SHP77 treated with DMSO at 0.1 percent for 48 hours (cell line): ENCODE measurements around the gene ZNF507.
A peak's percentile ranks its signal among the peaks of the same experiment; 100 is the strongest.

Experiments
- DNase-seq: peaks from one replicate; lab custom pipeline; 2025; lab: John Stamatoyannopoulos, UW

The ZNF507 gene

DNA sequence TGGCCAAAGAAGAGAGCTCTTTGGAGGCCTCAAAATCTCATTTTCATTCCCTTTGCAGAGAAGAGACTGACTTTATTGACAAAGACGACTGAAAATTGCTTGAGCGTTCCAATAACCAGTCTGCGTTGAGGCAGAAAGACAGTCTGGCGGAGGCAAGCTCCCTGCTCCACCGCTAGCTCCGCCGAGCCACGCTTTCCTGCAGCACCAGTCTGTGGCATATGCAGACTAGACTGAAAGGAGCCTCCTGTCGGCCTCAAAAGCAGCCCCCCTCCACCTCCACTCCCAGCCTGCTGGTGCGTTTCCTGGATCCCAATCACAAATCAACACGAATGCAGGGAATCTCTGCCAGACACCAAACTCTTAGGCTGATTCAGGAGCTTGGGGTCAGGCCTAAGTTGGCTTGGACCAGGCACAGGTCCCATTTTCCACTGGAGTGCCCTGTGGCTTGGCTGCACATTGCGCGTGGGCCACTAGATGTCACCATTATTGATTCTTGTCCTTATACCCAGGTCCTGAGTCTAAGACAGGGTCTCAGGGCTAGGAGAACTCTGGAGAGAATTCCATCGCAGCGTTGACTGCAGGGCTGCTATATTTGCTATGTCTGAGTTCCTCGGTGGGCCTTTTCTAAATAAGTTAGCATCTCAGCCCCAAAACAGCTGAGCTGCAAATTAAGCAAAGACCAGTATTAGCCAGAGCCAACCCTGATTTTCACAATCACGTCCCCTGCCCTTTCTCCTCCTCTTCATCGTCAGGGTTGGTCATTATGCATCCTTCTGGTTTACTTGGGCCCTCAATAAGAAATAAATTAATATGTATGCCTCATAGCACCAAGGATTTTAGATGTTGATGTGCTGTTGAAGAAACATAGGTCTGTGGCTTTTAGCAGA lies 5.2 kb upstream of the ZNF507 start:
- DNase-seq, result peak; percentile 27

DNA sequence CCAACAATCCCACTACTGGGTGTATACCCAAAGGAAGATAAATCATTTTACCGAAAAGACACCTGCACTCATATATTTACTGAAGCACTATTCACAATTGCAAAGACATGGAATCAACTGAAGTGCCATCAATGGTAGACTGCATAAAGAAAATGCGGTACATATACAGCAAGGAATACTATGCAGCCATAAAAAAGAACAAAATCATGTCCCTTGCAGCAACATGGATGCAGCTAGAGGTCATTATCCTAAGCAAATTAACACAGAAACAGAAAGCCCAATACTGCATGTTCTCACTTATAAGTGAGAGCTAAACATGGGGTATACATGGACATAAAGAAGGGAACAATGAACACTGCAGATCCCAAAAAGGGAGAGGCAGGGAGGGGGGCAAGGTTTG lies 2.7 kb upstream of the ZNF507 start:
- no peak for DNase-seq

DNA sequence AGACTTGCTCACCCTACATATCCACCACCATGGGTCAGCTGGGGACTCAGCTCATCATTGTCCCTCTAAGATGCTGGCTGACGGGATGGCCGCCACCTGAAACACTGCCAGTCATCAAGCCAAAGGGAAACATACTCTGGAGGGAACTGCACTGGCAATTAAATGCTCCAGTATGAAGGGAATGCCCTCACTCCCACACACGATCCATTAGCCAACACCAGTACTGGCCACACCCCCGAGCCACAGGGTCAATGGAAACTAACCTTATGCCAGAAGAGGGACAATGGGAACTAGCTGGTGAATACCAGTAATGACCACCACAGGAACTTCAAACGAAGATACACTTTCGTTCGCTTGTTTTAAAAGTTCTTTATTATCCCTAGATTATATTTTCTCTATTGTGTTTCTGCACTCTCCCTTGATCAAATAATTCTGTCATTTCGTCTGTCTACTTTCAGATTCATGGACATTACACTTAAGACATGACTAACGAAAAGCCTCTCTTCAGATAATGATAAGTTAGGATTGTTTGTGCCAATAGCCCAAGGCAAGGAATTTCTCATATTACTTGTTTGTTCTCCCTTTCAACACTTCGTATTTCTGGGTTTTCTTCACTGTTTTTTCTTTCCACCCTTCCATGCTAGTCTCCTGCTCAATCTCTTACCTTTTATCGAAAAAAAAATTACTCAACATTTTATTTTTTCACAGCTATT lies 1.7 kb upstream of the ZNF507 start:
- no peak for DNase-seq

DNA sequence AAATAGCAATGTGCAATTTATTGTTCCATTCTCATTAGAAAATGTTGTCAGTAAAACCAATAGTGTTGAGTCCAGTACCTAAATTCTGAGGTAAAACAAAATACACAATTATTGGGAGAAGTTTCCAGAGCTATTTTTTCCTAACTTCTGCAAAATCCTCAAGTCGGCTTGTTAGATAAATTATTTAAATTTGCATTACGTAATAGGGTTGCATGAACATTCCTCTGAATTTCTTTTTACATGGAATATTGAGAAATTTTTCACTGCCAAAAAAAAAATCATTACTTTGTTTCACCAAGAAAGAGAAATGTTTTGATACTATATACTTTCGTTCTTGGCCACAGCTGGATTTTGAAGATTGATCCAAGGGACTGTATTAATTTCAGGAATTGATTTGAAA lies 1.5 kb downstream of the ZNF507 start:
- no peak for DNase-seq

DNA sequence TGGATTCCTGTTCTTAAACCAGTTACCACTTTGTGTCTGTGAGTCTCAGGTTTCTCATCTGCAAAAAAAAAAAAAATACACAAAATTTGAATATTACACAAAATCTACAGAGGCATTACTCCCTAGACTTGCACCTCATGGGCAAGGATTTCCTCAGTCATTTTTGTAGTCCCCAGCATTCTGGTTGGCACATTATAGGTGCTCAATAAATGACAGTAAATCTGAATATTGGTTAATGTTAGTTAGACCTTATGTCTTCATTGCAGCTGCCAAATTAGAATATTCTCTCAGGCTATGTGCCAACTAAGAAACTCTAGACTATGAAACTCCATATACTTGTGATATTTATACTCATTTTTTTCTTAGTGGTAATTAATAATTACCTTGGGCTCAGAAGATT lies 2.2 kb downstream of the ZNF507 start:
- DNase-seq, result no peak

DNA sequence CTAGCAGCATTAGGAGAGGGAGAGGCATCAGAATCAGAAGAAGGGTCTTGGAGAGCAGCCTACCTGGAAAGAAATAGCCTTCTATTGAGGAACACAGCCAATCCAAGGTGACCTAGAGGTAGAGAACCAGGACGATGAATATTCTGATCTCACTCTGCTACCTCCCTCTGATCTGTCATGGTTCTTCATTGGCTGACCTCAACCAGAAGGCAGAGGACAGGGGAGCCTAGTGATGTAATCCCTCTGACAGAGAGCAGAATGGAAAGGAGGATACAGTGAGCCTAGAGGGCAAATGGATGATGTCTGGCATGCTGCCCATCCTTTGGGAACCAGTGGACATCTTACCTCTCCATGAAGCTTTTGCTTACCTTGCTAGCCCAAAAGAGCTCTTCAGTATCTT lies 3.6 kb downstream of the ZNF507 start:
- DNase-seq, result no peak

DNA sequence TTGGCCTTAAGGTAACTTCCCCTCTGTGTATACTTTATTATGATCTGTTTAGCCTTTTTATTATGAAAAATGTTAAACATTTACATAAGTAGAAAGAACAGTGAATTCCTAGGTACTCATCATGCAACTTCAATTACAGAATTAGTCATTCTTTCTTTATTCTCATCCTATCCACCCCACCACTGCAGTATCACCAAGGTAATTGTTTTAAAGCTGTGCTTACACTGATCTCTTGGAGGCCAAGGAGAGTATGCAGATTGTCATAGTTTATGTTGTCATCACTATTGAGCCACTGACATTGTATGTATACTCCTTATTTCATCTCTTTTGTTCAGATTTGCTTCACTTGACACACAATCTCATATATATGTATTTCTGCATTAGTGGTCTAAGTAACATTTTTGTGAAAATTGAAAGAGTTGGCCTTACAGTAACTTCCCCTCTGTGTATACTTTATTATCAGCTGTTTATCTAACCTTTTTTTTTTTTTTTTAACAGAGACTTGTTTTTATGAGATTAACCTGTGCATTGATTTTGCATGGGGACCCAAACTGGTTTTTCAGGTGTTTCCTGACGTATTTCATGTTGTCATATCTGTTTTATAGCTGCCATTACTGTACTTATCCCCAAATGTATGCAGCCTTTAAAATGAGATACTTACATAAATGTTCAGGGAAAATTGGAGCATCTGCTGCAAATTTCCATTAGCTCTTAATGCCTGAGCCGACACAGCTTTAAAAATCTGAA lies 4.5 kb downstream of the ZNF507 start:
- no peak for DNase-seq

DNA sequence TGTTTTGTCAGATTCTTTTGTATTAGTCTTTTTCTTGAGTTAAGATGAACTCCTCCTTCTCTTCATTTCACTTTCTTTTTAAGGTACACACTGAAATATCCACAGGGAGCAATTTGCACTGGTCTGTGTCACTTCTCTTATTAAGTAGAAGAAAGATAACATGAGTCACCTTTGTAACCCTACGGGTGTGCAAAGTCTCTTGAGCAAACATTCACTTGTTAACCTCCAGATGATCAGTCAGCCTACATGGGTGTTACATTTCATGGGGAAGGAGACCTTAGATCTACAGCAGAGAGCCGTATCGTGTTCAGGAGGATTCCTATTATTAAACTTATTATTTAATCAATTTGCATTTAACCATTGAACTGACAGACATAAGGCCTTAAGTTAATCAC lies 5.1 kb downstream of the ZNF507 start:
- no peak for DNase-seq

DNA sequence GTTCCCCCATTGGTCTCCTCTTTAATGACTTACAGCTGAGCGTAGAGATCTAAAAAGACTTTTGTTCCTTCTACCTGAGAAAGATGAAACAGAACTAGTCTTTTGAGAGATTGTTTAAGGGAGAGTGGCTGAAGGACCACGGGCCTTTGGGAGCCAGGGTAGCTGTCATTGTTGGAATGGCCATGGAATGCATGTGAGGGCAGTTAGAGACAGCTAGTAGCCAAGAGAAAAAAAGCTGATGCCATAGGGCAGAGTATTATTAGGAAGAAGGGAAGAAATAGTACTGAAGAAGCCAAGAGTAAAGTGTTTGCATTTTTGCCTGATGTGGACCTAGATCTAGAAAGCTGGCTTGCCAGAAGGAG lies 5.6 kb downstream of the ZNF507 start:
- no peak for DNase-seq

DNA sequence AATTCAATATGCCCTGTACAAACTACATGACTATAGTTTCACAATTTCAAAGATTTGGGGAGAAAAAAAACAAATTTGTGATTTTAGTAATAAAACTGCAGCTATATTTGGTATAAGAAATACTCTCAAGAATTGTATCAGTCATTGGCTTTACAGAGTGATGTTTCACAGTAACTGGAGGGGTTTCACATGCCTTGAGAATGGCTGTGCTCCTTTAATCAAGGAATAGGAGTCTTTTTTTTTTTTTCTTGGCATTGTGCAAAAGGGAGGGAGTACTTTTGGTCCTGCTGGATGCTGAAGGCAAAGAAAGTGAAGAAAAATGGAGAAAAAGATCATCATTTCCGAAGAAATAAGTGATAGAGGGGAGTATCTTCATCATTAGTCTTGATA lies 6.8 kb downstream of the ZNF507 start:
- no peak for DNase-seq

DNA sequence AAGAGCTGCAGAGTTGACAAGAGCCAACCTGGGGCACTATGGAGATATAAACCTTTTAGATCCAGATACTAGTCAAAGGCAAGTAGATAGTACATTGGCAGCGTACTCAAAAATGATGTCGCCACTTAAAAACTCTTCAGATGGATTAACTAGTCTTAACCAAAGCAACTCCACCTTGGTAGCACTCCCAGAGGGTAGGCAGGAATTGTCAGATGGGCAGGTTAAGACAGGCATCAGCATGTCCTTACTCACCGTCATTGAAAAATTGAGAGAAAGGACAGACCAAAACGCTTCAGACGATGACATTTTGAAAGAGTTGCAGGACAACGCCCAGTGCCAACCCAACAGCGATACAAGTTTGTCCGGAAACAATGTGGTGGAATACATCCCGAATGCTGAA lies 8.9 kb downstream of the ZNF507 start:
- DNase-seq, result no peak

DNA sequence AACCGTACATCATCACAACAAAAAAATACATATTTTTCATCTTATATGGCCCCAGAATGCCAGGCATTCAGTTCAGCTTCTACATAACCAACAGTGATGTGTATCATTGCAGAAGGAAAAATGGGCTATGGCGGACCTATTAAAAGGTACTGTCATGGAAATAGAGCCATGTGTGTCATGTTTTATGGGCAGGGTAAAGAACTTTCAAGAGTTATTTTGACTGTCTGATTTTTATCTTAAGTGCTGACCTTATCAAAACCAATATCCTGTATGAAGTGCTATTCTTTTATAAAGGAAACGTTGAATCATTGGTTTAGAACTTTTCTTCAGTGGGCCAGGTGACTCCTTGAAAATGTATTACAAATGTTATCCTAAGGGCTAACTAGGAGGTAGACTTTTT lies 9.9 kb downstream of the ZNF507 start:
- no peak for DNase-seq

DNA sequence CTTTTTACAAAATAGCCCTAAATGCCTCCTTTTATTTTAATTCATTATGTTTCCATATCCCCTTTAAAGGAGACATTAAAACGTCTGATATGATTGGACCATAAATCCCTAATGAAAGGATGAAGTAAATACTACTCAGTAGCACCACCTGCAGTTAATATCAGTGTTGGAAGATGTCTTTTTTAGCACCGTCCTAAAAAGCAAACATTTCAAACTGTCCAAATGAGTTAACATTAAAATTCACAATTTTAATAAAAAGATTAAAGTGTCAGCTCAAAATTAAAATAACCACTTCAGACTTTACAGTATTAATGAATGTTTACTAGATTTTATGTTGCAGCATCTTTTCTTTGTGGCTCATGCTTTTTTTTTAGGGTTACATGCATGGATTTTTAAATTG lies 12.3 kb downstream of the ZNF507 start:
- DNase-seq, result no peak

DNA sequence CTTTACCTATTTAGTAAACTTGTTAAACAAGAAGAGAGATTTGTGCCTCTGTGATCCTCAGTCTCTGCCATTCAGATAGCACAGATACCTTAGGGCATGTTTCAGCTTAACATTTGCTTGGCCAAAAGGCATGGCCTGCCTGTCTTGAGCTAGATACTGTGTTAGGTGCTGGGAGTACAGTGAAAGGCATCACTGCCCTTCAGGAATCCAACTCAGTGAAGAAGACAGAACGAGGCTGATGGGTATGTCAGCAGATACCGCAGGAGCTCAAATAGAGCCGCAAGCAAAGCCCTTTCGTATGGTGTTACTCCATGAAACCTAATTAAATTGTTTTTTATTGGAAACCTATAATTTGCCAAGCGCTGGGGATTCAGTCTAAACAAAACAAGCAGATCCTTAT lies 12.9 kb downstream of the ZNF507 start:
- DNase-seq, result no peak

DNA sequence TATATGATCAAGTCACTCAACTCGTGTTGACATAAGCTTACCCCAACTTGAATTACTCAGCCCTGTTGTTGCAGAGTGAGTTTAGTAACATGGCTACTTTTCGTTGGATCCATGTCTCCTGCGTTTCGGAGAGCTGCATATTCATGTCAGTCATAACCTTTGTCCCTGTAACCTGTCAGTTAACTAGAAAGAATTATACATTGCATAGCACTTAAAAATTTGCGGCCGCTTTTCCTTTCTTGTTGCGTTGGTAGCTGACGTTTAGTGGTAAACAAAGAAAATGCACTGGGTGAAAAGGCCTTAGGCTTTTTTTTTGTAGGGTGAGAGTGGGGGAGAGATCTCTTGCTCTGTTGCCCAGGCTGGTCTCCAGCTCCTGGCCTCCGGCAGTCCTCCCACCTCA lies 14.2 kb downstream of the ZNF507 start:
- DNase-seq, result no peak

DNA sequence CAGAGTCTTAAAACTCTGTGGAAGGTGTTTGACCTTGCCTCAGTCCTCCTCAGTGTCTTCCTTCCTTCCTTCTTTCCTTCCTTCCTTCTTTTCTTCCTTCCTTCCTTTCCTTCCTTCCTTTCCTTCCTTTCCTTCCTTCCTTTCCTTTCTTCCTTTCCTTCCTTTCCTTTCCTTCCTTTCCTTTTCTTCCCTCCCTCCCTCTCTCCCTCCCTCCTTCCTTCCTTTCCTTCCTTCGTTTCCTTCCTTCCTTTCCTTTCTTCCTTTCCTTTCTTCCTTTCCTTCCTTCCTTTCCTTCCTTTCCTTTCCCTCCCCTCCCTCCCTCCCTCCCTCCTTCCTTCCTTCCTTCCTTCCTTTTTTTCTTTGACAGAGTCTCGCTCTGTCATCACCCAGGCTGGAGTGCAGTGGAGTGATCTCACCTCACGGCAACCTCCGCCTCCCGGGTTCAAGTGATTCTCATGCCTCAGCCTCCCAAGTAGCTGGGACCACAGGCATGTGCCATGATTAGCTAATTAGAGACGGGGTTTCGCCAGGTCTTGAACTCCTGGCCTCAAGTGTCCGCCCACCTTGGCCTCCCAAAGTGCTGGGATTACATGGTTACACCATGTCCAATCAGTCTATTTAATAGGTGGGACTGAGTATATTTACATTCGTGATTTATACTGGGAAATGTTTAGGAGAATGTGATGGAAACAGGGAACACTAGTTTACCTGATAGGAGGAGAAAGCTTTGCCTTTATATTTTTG lies 16.3 kb downstream of the ZNF507 start:
- no peak for DNase-seq

DNA sequence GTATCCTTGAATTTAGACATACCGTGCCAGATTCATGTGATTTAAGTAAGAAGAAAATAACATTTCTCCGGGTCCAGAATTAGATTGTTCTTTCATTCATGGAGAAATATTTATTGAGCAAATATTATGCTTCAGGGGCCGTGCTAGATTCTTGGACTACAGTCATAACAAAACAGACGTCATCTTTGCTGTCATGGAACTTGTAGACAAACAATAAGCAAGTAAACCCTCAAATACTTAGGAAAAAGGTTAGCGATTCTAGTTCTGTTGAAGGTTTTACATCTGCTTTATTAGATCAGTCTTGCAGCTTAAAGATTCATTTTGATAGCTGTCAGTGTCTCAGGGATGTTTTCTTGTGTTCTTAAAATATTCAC lies 16.9 kb downstream of the ZNF507 start:
- DNase-seq, result no peak

DNA sequence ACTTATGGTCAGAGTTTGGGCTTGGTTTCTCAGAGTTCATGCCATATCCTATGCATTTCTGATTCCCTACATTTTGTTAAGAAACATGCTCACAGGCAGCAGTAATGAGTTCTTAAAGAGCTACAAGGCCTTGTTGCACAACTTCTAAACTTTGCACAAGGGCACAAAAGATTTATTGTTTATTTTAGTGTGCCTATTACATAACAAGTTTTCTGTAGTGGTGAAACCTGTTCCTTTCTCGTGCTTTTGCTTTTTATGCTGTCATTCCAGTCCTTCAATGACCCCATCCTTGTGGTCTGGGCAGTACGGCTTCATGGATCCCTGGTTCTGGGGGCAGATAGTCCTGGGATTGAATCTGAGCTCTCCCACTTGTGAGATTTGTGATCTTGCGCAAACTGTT lies 17.8 kb downstream of the ZNF507 start:
- DNase-seq, result no peak

DNA sequence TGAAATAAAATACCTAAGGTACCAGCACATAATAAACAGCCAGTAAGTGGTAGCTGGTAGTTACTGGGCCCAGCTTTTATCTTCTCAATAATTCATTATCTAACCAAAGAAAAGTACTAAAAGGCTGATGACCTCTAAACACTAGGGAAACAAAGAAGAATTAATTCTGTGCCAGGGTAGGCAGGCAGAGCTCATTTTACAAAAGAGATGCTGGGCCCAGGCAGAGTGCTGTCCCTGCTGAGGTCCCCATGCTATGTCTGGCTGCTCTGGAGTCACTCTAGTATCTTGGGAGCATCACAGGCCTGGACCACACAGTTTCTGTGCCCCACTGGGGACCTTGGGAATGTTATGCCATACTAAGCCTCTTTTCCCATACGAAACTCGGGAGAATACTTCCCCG lies 18.2 kb downstream of the ZNF507 start:
- no peak for DNase-seq

DNA sequence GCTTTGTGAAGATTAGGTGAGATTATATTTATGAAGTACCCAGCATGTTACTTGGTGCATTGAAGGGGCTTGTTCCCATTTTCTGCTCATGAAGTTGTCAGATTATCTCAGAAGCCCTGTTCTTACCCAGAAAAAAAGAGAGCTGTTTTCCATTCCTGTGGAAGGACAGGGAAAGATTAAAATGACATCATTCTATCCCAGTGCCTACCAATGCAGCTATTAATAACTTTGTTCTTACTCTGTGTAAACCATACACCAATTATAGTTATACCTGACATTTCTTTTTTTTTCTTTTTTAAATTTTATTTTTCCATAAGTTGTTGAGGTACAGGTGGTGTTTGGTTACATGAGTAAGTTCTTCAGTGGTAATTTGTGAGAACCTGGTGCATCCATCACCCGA lies 18.6 kb downstream of the ZNF507 start:
- DNase-seq, result no peak

DNA sequence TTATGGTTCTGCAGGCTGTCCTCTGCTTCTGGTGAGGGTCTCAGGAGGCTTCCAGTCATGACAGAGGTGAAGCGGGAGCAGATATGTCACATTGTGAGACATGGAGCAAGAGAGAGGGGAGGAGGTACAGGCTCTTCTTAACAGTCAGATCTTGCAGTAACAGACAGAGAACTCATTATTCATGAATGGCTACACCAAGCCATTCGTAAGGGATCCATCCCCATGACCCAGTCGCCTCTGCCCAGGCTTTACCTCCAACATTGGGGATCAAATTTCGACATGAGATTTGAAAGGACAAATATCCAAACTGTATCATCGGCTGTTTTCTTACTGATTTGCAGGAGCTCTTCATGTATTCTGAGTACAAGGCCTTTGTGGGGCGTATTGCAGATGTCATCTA lies 21.7 kb downstream of the ZNF507 start:
- DNase-seq, result no peak

DNA sequence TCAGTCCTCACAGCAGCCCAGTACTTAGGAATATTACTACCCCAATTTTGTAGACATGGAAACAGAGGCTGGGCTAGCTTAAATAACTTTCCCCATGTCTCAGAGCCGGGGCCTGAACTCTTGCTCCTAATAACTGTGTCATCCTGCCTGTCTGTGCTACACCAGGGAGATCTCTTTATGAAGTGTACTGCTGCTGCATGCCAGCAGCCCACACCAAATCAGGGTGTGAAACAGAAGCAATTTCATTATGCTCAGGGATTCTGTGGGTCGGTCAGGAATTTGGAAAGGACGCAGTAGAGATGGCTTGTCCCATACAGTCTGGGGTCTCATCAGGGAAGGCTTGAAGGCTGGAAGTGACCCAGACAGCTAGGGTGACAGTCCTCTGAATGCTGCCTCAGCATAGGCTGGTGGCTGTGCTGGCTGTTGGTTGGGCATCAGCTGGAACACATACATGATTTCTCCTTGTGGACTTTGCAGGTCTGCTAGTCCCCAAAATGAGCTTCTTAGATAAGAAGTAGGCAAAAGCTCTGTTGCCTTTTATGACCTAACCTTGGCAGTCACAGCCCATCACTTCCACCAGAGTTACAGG lies 22.6 kb downstream of the ZNF507 start:
- no peak for DNase-seq
